ENCODE data around the gene DKK2.

GRCh38 chr4:106929248-106929647 lies 106.9 kb downstream of the DKK2 start:
- TF ChIP-seq, protein P1, sequence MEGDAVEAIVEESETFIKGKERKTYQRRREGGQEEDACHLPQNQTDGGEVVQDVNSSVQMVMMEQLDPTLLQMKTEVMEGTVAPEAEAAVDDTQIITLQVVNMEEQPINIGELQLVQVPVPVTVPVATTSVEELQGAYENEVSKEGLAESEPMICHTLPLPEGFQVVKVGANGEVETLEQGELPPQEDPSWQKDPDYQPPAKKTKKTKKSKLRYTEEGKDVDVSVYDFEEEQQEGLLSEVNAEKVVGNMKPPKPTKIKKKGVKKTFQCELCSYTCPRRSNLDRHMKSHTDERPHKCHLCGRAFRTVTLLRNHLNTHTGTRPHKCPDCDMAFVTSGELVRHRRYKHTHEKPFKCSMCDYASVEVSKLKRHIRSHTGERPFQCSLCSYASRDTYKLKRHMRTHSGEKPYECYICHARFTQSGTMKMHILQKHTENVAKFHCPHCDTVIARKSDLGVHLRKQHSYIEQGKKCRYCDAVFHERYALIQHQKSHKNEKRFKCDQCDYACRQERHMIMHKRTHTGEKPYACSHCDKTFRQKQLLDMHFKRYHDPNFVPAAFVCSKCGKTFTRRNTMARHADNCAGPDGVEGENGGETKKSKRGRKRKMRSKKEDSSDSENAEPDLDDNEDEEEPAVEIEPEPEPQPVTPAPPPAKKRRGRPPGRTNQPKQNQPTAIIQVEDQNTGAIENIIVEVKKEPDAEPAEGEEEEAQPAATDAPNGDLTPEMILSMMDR (IDR thresholded peaks at IDR 0.05) = no peak
- no peak for TF ChIP-seq POLR2A (IDR thresholded peaks at IDR 0.05)
